ENCODE data around the gene RBMS3. TPM values are rescaled to one million over a fixed set of nuclear protein-coding genes. Genes with fewer than 3 reads are reported as not detected.
"Not testable (repeated sequence)": the region's sequence is repeated elsewhere in the genome, so short reads cannot be mapped to it uniquely, and the experiment has no call there.

RBMS3 gene
- total RNA-seq, 2 donors from 2014 or later = 1.4 to 3.5 TPM

DNA sequence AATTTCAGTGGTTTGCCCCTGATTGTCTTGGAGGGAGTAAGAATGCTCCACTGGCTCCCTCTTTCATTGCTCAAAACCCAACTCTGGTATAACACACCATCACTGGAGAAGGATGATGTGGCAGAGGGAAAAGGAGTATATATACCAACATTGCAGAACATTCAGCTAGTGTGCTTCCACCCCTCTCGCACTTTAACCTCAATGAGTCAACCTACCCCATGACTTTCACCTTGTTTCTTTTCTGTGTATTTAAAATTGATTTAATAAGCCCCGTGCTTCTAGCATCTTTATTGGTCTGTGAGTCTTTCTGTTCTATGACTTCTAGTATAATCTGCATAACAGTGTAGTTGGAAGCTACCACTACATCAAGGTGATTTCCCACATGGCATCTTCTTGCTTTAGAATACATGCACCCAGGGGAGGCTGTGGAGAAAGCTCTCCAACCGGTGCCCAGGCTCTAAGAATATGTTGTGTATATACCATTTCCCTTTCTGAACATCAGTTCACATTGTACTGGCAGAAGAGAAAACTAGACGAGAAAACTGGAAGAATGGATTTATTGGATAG, 730.4 kb downstream of the RBMS3 start:
- Mint-ChIP-seq H3K4me3 (no peak overlapping the region), H3K4me1 (ENCODE audit: low read depth in 2 of 2) (no peaks in the 10 kb centered on the region), H3K36me3 (no peaks in the 10 kb centered on the region), H3K27ac (no peak overlapping the region), H3K9me3 (no peaks in the 10 kb centered on the region), H3K27me3 (peaks cover 7 to 12% of the 10 kb centered on the region in 2 donors)
- no peak for DNase-seq (ENCODE audit: low spot score)
- ATAC-seq = peak in 1 of 2 donors; percentile 44

DNA sequence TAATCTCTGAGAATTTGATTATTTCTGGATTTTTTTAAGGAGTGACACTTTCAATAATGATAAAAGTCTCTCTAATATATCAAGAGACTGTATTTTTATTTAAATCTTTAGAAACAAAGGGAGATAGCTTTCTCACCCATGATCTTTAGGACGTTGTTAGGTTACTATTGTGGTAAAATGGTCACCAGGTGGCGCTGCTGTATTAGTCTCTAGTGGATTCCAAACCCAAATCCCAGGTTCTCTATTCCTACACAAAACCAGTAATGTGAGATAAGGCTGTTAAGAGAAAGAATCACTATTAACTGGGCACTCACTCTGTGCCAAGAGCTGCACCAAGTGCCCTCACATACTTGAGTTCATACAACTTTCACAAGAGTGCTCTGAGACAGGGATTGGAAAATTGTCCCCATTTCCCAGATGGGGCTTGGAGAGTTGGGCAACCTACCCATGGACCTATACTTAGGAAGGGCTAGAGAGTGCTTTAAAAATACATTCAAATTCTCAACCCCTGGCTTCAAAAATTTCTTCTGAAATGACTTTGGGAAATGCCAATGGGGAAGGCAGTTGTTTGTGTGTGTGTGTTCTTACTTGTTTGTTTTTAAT, 732.2 kb downstream of the RBMS3 start:
- no peak for ATAC-seq
- peaks cover 7 to 12% of the 10 kb centered on the region in 2 donors for H3K27me3 Mint-ChIP-seq
- no peak for DNase-seq (ENCODE audit: low spot score)
- H3K27ac Mint-ChIP-seq = no peak overlapping the region
- H3K4me1 Mint-ChIP-seq (ENCODE audit: low read depth in 2 of 2) = no peaks in the 10 kb centered on the region
- H3K36me3 Mint-ChIP-seq = no peaks in the 10 kb centered on the region
- no peak overlapping the region for H3K4me3 Mint-ChIP-seq
- H3K9me3 Mint-ChIP-seq = no peaks in the 10 kb centered on the region

DNA sequence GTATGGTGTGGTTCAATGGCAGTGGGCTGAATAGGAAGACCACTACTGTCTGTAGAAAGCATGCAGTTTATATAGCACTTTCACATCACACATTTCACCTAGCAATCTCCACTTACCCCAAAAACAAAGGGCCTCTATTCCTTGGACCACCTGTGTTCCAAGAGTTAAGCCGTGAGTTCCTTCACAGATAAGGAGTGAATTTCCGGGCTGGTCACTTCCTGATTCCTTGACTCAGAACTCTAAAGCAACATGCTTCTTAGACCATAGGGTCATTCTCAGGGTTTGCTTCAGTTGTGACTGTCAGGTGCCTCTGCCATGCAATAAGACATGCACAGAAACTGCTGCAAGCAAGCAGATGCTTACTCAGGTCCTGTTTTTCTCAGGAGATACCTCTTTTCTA, 737.0 kb downstream of the RBMS3 start:
- Mint-ChIP-seq H3K4me1 (ENCODE audit: low read depth in 2 of 2) (no peaks in the 10 kb centered on the region), H3K36me3 (no peaks in the 10 kb centered on the region), H3K27me3 (peaks cover 13 to 15% of the 10 kb centered on the region in 2 donors), H3K27ac (no peak overlapping the region), H3K4me3 (no peak overlapping the region), H3K9me3 (no peaks in the 10 kb centered on the region)
- no peak for DNase-seq (ENCODE audit: low spot score)
- no peak for ATAC-seq

DNA sequence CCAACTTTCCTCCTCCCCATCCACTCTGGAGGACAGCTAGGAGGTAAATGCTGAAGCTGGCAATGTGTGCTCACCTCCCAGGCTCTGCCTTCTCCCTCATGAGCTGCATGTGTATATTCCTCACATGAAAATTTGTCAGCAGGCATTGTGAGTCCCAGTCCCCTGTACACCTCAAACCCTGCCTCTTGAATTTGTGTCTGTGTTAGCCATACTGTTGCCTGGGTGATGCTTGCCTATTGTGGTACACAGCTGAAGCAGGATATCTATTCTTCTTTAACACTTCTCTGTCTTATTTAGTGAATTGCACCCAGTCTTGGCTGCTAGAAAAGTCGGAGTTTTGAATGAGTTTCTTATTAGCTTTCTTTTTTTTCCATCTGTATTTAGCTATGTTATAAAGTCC, 739.5 kb downstream of the RBMS3 start:
- ATAC-seq (no peak), DNase-seq (ENCODE audit: low spot score) (no peak)
- Mint-ChIP-seq H3K9me3 (no peaks in the 10 kb centered on the region), H3K36me3 (no peaks in the 10 kb centered on the region), H3K4me3 (no peak overlapping the region), H3K27ac (no peak overlapping the region), H3K27me3 (peaks cover 13 to 26% of the 10 kb centered on the region in 2 donors), H3K4me1 (ENCODE audit: low read depth in 2 of 2) (no peaks in the 10 kb centered on the region)

DNA sequence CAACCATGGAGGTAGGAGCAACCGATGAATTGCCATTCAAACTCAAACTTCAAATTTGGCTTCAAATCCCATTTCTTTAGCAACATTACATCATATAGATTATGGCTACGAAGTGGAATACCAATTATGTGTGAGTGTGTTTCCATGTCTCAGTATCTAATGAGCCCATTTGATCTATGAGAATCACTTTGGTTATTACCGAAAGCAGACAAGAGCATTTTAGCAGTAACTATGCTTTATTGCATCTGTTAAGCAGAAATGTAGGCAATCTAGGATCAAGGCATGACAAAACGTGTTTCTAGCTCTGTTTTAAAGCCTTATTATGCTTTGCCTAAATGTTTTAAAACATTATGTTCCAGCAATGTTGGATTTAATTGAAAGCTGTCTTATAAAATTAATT, 743.6 kb downstream of the RBMS3 start:
- H3K27me3 Mint-ChIP-seq = peaks cover 13 to 26% of the 10 kb centered on the region in 2 donors
- no peaks in the 10 kb centered on the region for H3K9me3 Mint-ChIP-seq
- no peaks in the 10 kb centered on the region for H3K36me3 Mint-ChIP-seq
- H3K27ac Mint-ChIP-seq = no peak overlapping the region
- DNase-seq (ENCODE audit: low spot score) = no peak
- no peaks in the 10 kb centered on the region for H3K4me1 Mint-ChIP-seq (ENCODE audit: low read depth in 2 of 2)
- no peak for ATAC-seq
- no peak overlapping the region for H3K4me3 Mint-ChIP-seq

DNA sequence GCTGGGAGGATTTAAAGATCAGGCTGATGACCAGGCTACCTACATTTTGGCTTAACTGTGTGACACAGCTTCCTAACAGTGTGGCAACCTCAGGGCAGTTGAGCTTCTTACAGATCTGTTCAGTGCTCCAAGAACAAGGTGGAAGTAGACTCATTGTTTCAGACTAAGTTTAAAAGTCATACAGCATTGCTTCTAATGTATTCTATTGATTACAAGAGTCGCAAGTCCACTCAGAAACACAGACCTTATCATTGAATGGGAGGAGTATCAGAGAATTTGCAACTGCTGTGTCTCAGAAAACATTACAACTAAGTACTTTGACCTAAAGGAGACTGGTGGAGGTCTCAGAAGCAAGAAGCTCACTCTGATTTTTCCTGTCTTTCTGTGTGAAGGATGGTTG, 746.0 kb downstream of the RBMS3 start:
- peaks cover 18 to 29% of the 10 kb centered on the region in 2 donors for H3K27me3 Mint-ChIP-seq
- no peak for DNase-seq (ENCODE audit: low spot score)
- H3K4me1 Mint-ChIP-seq (ENCODE audit: low read depth in 2 of 2) = no peaks in the 10 kb centered on the region
- no peak overlapping the region for H3K4me3 Mint-ChIP-seq
- ATAC-seq = no peak
- no peaks in the 10 kb centered on the region for H3K9me3 Mint-ChIP-seq
- no peaks in the 10 kb centered on the region for H3K36me3 Mint-ChIP-seq
- H3K27ac Mint-ChIP-seq = no peak overlapping the region

DNA sequence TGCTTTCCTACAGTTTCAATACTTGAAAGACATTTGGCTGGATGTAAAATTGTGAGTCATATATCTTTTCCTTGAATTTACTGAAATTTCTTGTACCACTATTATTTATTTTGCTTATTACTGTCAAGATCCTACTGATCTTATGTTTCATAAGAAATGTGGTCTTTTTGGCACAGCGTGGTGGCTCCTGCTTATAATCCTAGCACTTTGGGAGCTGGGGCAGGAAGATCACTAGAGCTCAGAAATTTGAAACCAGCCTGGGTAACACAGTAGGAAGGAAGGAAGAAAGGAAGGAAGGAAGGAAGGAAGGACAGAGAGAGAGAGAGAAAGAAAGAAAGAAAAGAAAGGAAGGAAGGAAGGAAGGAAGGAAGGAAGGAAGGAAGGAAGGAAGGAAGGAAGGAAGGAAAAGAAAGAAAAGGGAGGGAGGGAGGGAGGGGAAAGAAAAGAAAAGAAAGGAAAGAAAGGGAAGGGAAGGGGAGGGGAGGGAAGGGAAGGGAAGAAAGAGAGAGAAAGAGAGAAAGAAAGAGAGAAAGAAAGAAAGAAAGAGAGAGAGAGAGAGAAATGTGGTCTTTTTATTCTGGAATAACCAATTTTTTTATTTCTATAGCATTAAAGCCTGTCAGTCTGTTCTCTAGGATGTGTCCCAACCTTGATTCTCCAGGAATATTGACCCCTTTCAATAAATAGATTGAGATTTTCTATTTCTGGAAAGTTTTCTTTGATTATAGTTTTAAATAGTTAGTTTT, 753.5 kb downstream of the RBMS3 start:
- DNase-seq (ENCODE audit: low spot score) (no peak), ATAC-seq (no peak)
- H3K27me3 Mint-ChIP-seq = peaks cover 16 to 29% of the 10 kb centered on the region in 2 donors
- no peaks in the 10 kb centered on the region for H3K36me3 Mint-ChIP-seq
- no peaks in the 10 kb centered on the region for H3K4me1 Mint-ChIP-seq (ENCODE audit: low read depth in 2 of 2)
- H3K4me3 Mint-ChIP-seq = no peak overlapping the region
- H3K27ac Mint-ChIP-seq = no peak overlapping the region
- H3K9me3 Mint-ChIP-seq = no peaks in the 10 kb centered on the region

DNA sequence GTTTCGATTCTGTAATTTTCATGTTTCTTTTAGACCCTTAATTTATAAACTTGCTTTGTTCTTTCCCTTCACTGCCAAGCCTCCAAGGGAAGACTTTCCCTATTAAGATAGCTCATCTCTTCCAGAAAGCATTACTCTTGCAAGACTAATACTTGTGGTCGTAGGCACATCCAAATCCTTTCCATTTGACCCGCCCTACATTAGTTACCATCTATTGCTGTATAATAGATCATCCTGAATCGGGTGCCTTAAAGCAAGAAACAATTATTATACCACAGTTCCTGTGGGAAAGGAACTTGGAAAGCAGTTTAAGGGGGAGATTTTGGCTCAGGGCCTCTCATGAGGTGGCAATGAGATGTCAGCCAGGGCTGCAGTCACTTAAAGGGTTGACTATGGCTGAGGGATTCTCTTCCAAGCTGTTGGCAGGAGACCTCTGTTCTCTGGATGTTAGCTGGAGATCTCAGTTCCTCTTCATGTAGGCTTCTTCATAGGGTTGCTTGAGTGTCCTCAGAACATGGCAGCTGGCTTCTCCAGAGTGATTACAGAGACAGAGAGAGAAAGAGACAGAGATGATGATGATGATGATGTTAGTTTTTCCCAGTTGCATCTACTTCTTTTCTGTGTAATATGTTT, 755.2 kb downstream of the RBMS3 start:
- H3K9me3 Mint-ChIP-seq = no peaks in the 10 kb centered on the region

DNA sequence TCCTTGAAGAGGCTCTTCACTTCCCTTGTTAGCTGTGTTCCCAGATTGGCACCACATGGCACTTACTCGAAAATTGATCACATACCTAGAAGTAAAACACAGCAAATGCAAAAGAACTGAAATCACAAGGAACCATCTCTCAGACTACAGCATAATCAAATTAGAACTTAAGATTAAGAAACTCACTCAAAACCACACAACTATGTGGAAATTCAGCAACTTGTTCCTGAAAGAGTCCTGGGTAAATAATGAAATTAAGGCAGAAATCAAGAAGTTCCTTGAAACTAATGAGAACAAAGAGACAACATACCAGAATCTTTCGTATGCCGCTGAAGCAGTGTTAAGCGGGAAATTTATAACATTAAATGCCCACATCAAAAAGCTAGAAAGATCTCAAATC, 759.3 kb downstream of the RBMS3 start:
- DNase-seq (ENCODE audit: low spot score) (no peak), ATAC-seq (no peak)
- Mint-ChIP-seq H3K4me3 (no peak overlapping the region), H3K4me1 (ENCODE audit: low read depth in 2 of 2) (no peaks in the 10 kb centered on the region), H3K27me3 (peaks cover 17 to 24% of the 10 kb centered on the region in 2 donors), H3K36me3 (no peaks in the 10 kb centered on the region), H3K27ac (no peak overlapping the region), H3K9me3 (no peaks in the 10 kb centered on the region)

More for the DNA sequence above, 755.2 kb downstream of the RBMS3 start:
- DNase-seq (ENCODE audit: low spot score) (no peak), ATAC-seq (no peak)
- peaks cover 22 to 33% of the 10 kb centered on the region in 2 donors for H3K27me3 Mint-ChIP-seq
- H3K4me3 Mint-ChIP-seq = no peak overlapping the region
- no peak overlapping the region for H3K27ac Mint-ChIP-seq
- H3K36me3 Mint-ChIP-seq = no peaks in the 10 kb centered on the region
- H3K4me1 Mint-ChIP-seq (ENCODE audit: low read depth in 2 of 2) = no peaks in the 10 kb centered on the region

DNA sequence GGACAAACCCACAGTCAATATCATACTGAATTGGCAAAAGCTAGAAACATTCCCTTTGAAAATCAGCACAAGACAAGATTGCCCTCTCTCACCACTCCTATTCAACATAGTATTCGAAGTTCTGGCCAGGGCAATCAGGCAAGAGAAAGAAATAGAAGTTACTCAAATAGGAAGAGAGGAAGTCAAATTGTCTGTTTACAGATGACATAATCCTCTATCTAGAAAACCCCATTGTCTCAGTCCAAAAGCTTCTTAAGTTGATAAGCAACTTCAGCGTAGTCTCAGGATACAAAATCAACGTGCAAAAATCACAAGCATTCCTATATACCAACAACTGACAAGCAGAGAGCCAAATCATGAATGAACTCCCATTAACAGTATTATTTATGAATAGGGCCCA, 760.6 kb downstream of the RBMS3 start:
- H3K27ac Mint-ChIP-seq; H3K36me3 Mint-ChIP-seq; H3K9me3 Mint-ChIP-seq; DNase-seq (ENCODE audit: low spot score); H3K4me3 Mint-ChIP-seq; ATAC-seq; H3K4me1 Mint-ChIP-seq (ENCODE audit: low read depth in 2 of 2): not testable (repeated sequence)
- peaks cover 17 to 24% of the 10 kb centered on the region in 2 donors for H3K27me3 Mint-ChIP-seq

DNA sequence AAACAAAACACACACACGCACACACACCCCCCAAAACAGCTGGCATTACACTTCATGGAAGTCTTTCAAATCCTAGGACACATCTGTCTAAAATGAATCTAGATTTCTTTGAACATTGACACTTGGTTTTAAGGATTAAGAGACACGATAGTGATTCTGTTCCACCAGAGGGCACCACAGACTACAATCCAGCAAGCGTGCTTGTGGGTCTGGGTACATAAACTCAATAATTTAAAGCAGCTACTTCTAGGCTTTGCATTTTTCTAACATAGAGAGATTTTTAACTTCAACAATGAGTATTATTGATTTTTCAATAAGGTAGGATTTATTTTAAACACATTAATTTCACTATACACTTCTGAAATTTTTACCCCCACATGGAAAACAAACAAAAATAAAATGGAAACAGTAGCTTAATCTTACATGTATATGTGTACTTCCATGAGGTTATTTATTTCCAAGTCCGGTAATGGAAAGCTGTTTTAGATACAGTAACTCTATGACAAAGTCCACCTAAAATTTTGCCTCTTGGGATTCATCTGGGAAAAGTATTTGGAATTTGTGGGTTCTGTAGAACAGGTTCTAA, 761.5 kb downstream of the RBMS3 start:
- ATAC-seq (no peak), DNase-seq (ENCODE audit: low spot score) (peak; percentile 60)
- H3K4me1 Mint-ChIP-seq (ENCODE audit: low read depth in 2 of 2) = no peaks in the 10 kb centered on the region
- no peaks in the 10 kb centered on the region for H3K9me3 Mint-ChIP-seq
- peaks cover 17 to 24% of the 10 kb centered on the region in 2 donors for H3K27me3 Mint-ChIP-seq
- H3K4me3 Mint-ChIP-seq = no peak overlapping the region
- no peak overlapping the region for H3K27ac Mint-ChIP-seq
- no peaks in the 10 kb centered on the region for H3K36me3 Mint-ChIP-seq

DNA sequence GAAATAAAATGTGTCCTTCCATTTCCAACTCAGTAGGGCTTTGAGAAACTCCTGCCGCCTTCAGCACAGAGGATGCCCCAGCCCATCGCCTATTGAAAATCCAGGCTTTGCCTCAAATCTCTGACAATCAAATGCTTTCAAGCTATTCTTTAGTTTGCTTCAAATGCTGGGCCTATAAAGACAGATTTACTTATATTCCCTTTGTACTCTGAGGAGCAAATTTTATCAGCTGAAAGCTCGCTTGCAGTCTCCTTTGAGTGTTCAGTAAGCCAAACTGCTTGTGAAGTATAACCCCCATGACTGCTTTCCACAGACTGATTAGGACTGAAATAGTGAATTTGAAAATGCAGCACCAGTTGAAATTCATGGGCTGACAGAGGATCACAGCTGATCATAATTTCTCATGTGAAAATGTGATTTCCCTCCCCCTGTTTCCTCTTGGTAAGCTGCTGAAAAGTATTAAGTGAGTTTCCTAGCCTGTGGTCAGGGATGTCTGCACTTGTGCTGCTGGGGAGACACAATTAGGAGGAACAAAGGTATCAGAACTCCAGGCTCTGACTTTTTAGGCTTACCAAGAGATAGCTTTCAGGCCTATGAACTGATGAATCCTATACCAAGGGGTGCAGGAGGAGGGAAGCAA, 762.2 kb downstream of the RBMS3 start:
- Mint-ChIP-seq H3K36me3 (no peaks in the 10 kb centered on the region), H3K4me1 (ENCODE audit: low read depth in 2 of 2) (no peaks in the 10 kb centered on the region)
- ATAC-seq = no peak

DNA sequence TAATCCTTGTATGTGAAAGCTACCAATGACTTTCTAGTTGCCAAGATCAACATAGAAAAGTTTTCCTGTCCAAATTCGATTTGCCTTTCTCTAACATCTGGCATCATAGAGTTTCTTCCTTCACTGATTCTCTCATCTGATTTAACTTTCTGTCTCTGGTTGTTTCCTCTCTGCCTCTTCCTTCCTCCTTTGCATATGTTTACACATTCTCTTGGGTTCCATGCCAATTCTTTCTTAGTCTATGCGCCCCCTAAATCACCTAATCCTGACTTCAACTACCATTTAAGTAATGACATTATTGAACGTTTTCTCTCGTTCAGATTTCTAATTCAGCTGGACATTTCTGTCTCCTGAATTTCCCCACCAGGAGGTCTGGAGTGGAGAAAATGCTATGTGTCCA, 763.6 kb downstream of the RBMS3 start:
- H3K9me3 Mint-ChIP-seq = no peaks in the 10 kb centered on the region
- DNase-seq (ENCODE audit: low spot score) = no peak
- H3K36me3 Mint-ChIP-seq = no peaks in the 10 kb centered on the region
- peaks cover 19 to 21% of the 10 kb centered on the region in 2 donors for H3K27me3 Mint-ChIP-seq
- H3K27ac Mint-ChIP-seq = no peak overlapping the region
- ATAC-seq = no peak
- H3K4me3 Mint-ChIP-seq = no peak overlapping the region
- no peaks in the 10 kb centered on the region for H3K4me1 Mint-ChIP-seq (ENCODE audit: low read depth in 2 of 2)

More for the DNA sequence above, 762.2 kb downstream of the RBMS3 start:
- Mint-ChIP-seq H3K27me3 (peaks cover 17 to 24% of the 10 kb centered on the region in 2 donors), H3K27ac (no peak overlapping the region), H3K9me3 (no peaks in the 10 kb centered on the region), H3K4me3 (no peak overlapping the region)
- DNase-seq (ENCODE audit: low spot score) = no peak
